ENCODE measurements around the gene MSGN1. TPM values are rescaled to one million over a fixed set of nuclear protein-coding genes. Genes with fewer than 3 reads are reported as not detected.

The MSGN1 gene
- total RNA-seq, 1 experiment from 2014 or later = not detected

DNA sequence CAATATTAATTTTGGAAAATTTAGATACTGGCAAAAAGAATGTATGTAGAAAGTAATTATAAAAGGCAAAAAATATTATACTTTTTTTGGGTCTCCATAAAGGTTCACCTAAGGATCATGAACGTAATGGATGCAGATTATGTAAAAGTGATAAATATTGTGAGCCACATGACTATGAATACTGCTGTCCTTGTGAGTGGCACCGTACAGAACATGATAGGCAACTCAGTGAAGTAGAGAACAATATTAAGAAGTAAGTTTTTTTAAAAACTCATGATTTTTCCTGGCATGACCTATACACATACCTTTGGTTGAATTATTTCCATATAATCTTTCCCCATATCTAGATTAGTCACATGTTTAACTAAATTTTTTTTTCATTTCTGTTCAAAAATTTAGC, 43.7 kb upstream of the MSGN1 start:
- no TSS peak for BruUV-seq (replicated peaks)
- intact Hi-C loops (cut with micrococcal nuclease; ENCODE audit: unreplicated experiment) = no loop called here
- Histone ChIP-seq H3K4me2 (no peak overlapping the region), H3K36me3 (ENCODE audit: low read depth) (0 out of 2 replicates have a peak, but pooled peaks cover 20% of the 10 kb centered on the region), H3K79me2 (ENCODE audit: low read depth) (no peaks in the 10 kb centered on the region), H3K9me3 (ENCODE audit: insufficient read depth, low read depth) (no peaks in the 10 kb centered on the region), H2AFZ (no peak overlapping the region), H3K4me1 (replicated peaks; ENCODE audit: insufficient read depth) (no peaks in the 10 kb centered on the region), H4K20me1 (ENCODE audit: insufficient read depth) (no peaks in the 10 kb centered on the region), H3K9me2 (ENCODE audit: insufficient read depth) (no peaks in the 10 kb centered on the region), H3K4me3 (no peak overlapping the region), H3K27ac (no peak overlapping the region), H3K27me3 (ENCODE audit: insufficient read depth, low read depth) (no peaks in the 10 kb centered on the region), H3F3A (ENCODE audit: insufficient read depth, low read depth) (peaks cover 4% of the 10 kb centered on the region)
- DNase-seq = no peak
- CTCF ChIA-PET = no interaction called here
- POLR2A ChIA-PET (ENCODE audit: unreplicated experiment) = no interaction called here
- TF ChIP-seq EZH2 (IDR thresholded peaks at IDR 0.05; ENCODE audit: low read depth) = no peak
- TF ChIP-seq, protein P1, sequence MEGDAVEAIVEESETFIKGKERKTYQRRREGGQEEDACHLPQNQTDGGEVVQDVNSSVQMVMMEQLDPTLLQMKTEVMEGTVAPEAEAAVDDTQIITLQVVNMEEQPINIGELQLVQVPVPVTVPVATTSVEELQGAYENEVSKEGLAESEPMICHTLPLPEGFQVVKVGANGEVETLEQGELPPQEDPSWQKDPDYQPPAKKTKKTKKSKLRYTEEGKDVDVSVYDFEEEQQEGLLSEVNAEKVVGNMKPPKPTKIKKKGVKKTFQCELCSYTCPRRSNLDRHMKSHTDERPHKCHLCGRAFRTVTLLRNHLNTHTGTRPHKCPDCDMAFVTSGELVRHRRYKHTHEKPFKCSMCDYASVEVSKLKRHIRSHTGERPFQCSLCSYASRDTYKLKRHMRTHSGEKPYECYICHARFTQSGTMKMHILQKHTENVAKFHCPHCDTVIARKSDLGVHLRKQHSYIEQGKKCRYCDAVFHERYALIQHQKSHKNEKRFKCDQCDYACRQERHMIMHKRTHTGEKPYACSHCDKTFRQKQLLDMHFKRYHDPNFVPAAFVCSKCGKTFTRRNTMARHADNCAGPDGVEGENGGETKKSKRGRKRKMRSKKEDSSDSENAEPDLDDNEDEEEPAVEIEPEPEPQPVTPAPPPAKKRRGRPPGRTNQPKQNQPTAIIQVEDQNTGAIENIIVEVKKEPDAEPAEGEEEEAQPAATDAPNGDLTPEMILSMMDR (conservative IDR thresholded peaks at IDR 0.05) = no peak

DNA sequence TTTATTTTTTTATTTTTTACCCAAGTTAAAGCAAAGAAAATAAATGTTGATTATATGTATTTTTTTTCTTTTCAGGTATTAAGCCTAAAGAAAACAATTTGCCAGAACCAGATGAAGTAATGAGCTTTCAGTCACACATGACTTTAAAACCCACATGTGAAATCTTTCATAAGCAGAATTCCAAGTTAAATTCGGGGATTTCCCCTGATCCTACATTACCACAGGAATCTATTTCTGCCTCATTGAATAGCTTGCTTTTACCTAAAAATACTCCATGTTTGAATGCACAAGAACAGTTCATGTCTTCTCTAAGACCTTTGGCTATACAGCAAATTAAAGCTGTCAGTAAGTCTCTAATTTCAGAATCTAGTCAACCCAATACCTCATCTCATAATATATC, 35.7 kb upstream of the MSGN1 start:
- DNase-seq = no peak
- Histone ChIP-seq H3F3A (ENCODE audit: insufficient read depth, low read depth) (peaks cover 6% of the 10 kb centered on the region; the same call in 1 of the 2 replicates), H4K20me1 (ENCODE audit: insufficient read depth) (no peaks in the 10 kb centered on the region), H2AFZ (no peak overlapping the region), H3K4me3 (no peak overlapping the region), H3K9me3 (ENCODE audit: insufficient read depth, low read depth) (peaks cover 8% of the 10 kb centered on the region), H3K79me2 (ENCODE audit: low read depth) (no peaks in the 10 kb centered on the region), H3K27me3 (ENCODE audit: insufficient read depth, low read depth) (no peaks in the 10 kb centered on the region), H3K4me2 (no peak overlapping the region), H3K36me3 (ENCODE audit: low read depth) (peaks cover 19% of the 10 kb centered on the region; the same call in 1 of the 2 replicates), H3K4me1 (replicated peaks; ENCODE audit: insufficient read depth) (no peaks in the 10 kb centered on the region), H3K9me2 (ENCODE audit: insufficient read depth) (no peaks in the 10 kb centered on the region), H3K27ac (no peak overlapping the region)
- no peak for TF ChIP-seq EZH2 (IDR thresholded peaks at IDR 0.05; ENCODE audit: low read depth)
- TF ChIP-seq, protein P1 (conservative IDR thresholded peaks at IDR 0.05) = no peak
- intact Hi-C loops (cut with micrococcal nuclease; ENCODE audit: unreplicated experiment) = no loop called here
- POLR2A ChIA-PET (ENCODE audit: unreplicated experiment) = no interaction called here
- BruUV-seq (replicated peaks) = no TSS peak
- CTCF ChIA-PET = no interaction called here

DNA sequence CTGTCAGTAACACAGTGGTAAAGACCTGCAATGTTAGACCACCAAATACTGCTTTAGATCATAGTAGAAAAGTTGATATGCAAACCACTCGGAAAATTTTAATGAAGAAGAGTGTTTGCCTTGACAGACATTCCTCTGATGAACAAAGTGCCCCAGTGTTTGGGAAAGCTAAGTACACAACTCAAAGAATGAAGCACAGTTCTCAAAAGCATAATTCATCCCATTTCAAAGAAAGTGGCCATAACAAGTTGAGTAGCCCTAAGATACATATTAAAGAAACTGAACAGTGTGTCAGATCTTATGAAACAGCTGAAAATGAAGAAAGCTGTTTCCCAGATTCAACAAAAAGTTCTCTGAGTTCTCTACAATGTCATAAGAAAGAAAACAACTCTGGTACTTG, 34.8 kb upstream of the MSGN1 start:
- TF ChIP-seq EZH2 (IDR thresholded peaks at IDR 0.05; ENCODE audit: low read depth) = no peak
- TF ChIP-seq, protein P1 (conservative IDR thresholded peaks at IDR 0.05) = no peak
- ChIA-PET POLR2A (ENCODE audit: unreplicated experiment) (no interaction called here), CTCF (interaction anchor here (0.5 to 0.7 kb wide), 2 partner anchors 26 to 49 kb away, joined by 3 to 11 read pairs; no protein-coding TSS in a partner anchor)
- H3K4me3 ChIP-seq = no peak overlapping the region
- DNase-seq = no peak
- peaks cover 8% of the 10 kb centered on the region for H3K9me3 ChIP-seq (ENCODE audit: insufficient read depth, low read depth)
- H3K4me1 ChIP-seq (replicated peaks; ENCODE audit: insufficient read depth) = no peaks in the 10 kb centered on the region
- H3K36me3 ChIP-seq (ENCODE audit: low read depth) = peaks cover 19% of the 10 kb centered on the region; the same call in 1 of the 2 replicates
- H3K27ac ChIP-seq = no peak overlapping the region
- no peaks in the 10 kb centered on the region for H3K27me3 ChIP-seq (ENCODE audit: insufficient read depth, low read depth)
- BruUV-seq (replicated peaks) = no TSS peak
- no peaks in the 10 kb centered on the region for H3K9me2 ChIP-seq (ENCODE audit: insufficient read depth)
- H3F3A ChIP-seq (ENCODE audit: insufficient read depth, low read depth) = peaks cover 6% of the 10 kb centered on the region; the same call in 1 of the 2 replicates
- H2AFZ ChIP-seq = no peak overlapping the region
- H4K20me1 ChIP-seq (ENCODE audit: insufficient read depth) = no peaks in the 10 kb centered on the region
- no peaks in the 10 kb centered on the region for H3K79me2 ChIP-seq (ENCODE audit: low read depth)
- no peak overlapping the region for H3K4me2 ChIP-seq
- intact Hi-C loops (cut with micrococcal nuclease; ENCODE audit: unreplicated experiment) = no loop called here

Data from PC-9 (cell line).